HepG2 (cell line): ENCODE measurements around the gene STAP2. TPM values are rescaled to one million over a fixed set of nuclear protein-coding genes. Genes with fewer than 3 reads are reported as not detected.

Experiments
- ATF7-NPFF ChIP-seq: sonication (generic); formaldehyde crosslinking; IDR thresholded peaks from 2 replicates; pipeline ENCODE4 v1.8.1; 2023; ENCODE audit warnings: mild to moderate bottlenecking, low read depth, missing genetic modification reagents, moderate library complexity
- HMG20A ChIP-seq: IDR thresholded peaks from 2 replicates; pipeline ENCODE4 v1.6.1; 2016; ENCODE audit warnings: borderline replicate concordance
- NRL ChIP-seq: sonication (generic); formaldehyde crosslinking; IDR thresholded peaks from 2 replicates; pipeline ENCODE4 v1.5.0; 2020; ENCODE audit warnings: missing genetic modification reagents, mild to moderate bottlenecking, moderate library complexity, borderline replicate concordance
- PAX8 ChIP-seq: sonication (generic); formaldehyde crosslinking; IDR thresholded peaks from 2 replicates; pipeline ENCODE4 v1.8.0; 2022; ENCODE audit warnings: mild to moderate bottlenecking, missing genetic modification reagents, borderline replicate concordance
- SP1 ChIP-seq, 2 experiments: fragments of 450-650 bp in 1 of 2; sonication (generic) in 1 of 2; formaldehyde crosslinking in 1 of 2; IDR thresholded peaks; 2 replicates each; pipeline versions ENCODE4 v1.4.0 to v1.6.1; 2016 to 2020; ENCODE audit warnings: missing genetic modification reagents in 1 of 2
- ZEB1 ChIP-seq: IDR thresholded peaks from 2 replicates; pipeline ENCODE4 v1.6.1; 2012; ENCODE audit warnings: mild to moderate bottlenecking, low read depth, inconsistent platforms; ENCODE audit not compliant: insufficient replicate concordance
- ZFYVE20 ChIP-seq: sonication (generic); formaldehyde crosslinking; IDR thresholded peaks from 2 replicates; pipeline ENCODE4 v1.8.0; 2023; ENCODE audit warnings: low read depth, mild to moderate bottlenecking, moderate library complexity, missing genetic modification reagents, borderline replicate concordance
- ZNF20 ChIP-seq: sonication (generic); formaldehyde crosslinking; IDR thresholded peaks from 2 replicates; pipeline ENCODE4 v1.4.0; 2020; ENCODE audit warnings: mild to moderate bottlenecking, moderate library complexity, missing genetic modification reagents
- ZNF205 ChIP-seq: IDR thresholded peaks from 2 replicates; pipeline ENCODE4 v1.6.1; 2018; ENCODE audit warnings: missing biosample characterization, missing genetic modification reagents
- ZNF292 ChIP-seq: sonication (generic); formaldehyde crosslinking; IDR thresholded peaks from 2 replicates; pipeline ENCODE4 v1.8.1; 2022; ENCODE audit warnings: mild to moderate bottlenecking, low read depth, missing genetic modification reagents, borderline replicate concordance
- ZNF431 ChIP-seq: sonication (generic); formaldehyde crosslinking; IDR thresholded peaks from 2 replicates; pipeline ENCODE4 v1.9.0; 2022; ENCODE audit warnings: missing genetic modification reagents, low read depth, mild to moderate bottlenecking, borderline replicate concordance
- ZNF496 ChIP-seq: sonication (generic); formaldehyde crosslinking; IDR thresholded peaks from 2 replicates; pipeline ENCODE4 v1.8.1; 2023; ENCODE audit warnings: mild to moderate bottlenecking, moderate library complexity, missing genetic modification reagents; ENCODE audit not compliant: insufficient replicate concordance
- ZNF737 ChIP-seq: sonication (generic); formaldehyde crosslinking; IDR thresholded peaks from 2 replicates; pipeline ENCODE4 v1.5.0; 2020; ENCODE audit warnings: missing genetic modification reagents, mild to moderate bottlenecking, borderline replicate concordance
- ZSCAN9 ChIP-seq: IDR thresholded peaks from 2 replicates; pipeline ENCODE4 v1.6.1; 2016; ENCODE audit warnings: borderline replicate concordance
- polyA plus RNA-seq, 8 experiments: library from polyadenylated mRNA; depleted of rRNA in 3 of 8; stranded (reverse) in 7 of 8; unstranded in 1 of 8; fragments of >200 nt; fragmentation: Illumina TruSeq in 4 of 8; extraction: Trizol in 4 of 8; gene quantifications; 2 replicates each; pipeline versions ENCODE4 v1.2.1 to v1.2.3, GENCODE V29; 2011 to 2016; ENCODE audit warnings: low read depth in 4 of 8, missing spikeins in 1 of 8, mixed read lengths in 1 of 8; ENCODE audit not compliant: insufficient read depth in 1 of 8
- total RNA-seq, 5 experiments: library from RNA; depleted of rRNA; stranded (reverse); fragments of >200 nt; fragmentation: Illumina TruSeq; extraction: Trizol; gene quantifications; 2 replicates each; pipeline ENCODE4 v1.2.3, GENCODE V29; 2016; ENCODE audit warnings: low read depth in 1 of 5
- TF ChIP-seq, protein P1 (sequence below): sonication (generic); formaldehyde crosslinking; IDR thresholded peaks from 2 replicates; pipeline ENCODE4 v1.4.0; 2020; ENCODE audit warnings: mild to moderate bottlenecking, missing genetic modification reagents
- TF ChIP-seq, protein P2 (sequence below): sonication (generic); formaldehyde crosslinking; IDR thresholded peaks from 2 replicates; pipeline ENCODE4 v1.4.0; 2020; ENCODE audit warnings: missing genetic modification reagents
- TF ChIP-seq, protein P3 (sequence below): sonication (generic); formaldehyde crosslinking; IDR thresholded peaks from 2 replicates; pipeline ENCODE4 v1.5.0; 2020; ENCODE audit warnings: mild to moderate bottlenecking, missing genetic modification reagents, borderline replicate concordance

The STAP2 gene
- total and polyA plus RNA-seq, 2 of the 13 experiments (the other 11 are each of a cell fraction or from before 2014, with no cell fraction given), result 39.0 to 43.7 TPM

DNA sequence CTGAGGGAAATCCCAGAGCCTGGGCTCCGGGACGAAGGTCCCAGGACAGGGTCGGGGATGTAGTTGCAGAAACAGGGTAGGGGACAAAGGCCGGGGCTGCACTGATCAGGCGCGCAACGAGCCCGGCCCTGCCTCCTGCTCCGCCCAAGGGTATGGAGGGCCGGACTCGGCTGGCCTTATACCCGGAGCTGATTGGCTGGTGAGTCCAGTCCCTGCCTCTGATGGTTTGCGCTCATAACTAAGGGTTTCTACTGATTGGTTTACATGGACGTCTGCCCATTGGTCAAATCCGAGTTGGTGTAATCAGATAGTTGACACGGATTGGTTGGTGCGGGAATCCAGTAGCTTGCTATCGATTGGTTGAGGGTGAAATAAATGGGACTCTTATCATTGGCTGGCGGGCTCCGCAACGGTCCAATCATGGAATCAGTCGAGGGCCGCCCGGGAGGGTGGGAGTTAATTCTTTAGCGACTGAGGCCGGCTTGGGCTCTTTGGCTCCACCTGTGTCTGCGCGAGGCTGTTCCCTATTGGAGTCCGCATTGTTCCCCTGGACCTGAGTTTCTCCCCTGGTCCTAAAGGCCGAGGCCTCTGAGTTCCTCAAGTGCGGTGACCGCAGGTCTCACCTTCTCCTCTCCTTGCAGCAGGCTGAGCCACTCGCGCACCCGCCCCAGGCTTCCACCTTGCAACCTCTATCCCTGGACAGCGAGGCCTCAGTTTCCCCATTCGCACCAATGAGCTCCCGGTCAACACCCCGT is 4.2 kb upstream of the STAP2 start (continued):
- no peak for TF ChIP-seq ZNF20 (CRISPR knock-in tag)
- TF ChIP-seq ATF7-NPFF, result no peak
- no peak for TF ChIP-seq ZEB1
- 0 out of 2 replicates have a peak, but pooled peaks have one; percentile 61 for TF ChIP-seq ZNF737 (CRISPR knock-in tag)
- TF ChIP-seq ZNF431, result 0 out of 2 replicates have a peak, but pooled peaks have one; percentile 36
- peak; percentile 3; the same call in 1 of the 2 replicates for TF ChIP-seq ZSCAN9 (CRISPR knock-in tag)
- TF ChIP-seq, protein P1, sequence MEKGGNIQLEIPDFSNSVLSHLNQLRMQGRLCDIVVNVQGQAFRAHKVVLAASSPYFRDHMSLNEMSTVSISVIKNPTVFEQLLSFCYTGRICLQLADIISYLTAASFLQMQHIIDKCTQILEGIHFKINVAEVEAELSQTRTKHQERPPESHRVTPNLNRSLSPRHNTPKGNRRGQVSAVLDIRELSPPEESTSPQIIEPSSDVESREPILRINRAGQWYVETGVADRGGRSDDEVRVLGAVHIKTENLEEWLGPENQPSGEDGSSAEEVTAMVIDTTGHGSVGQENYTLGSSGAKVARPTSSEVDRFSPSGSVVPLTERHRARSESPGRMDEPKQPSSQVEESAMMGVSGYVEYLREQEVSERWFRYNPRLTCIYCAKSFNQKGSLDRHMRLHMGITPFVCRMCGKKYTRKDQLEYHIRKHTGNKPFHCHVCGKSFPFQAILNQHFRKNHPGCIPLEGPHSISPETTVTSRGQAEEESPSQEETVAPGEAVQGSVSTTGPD (CRISPR knock-in tag), result no peak
- TF ChIP-seq ZFYVE20 (CRISPR knock-in tag), result no peak
- TF ChIP-seq, protein P2, sequence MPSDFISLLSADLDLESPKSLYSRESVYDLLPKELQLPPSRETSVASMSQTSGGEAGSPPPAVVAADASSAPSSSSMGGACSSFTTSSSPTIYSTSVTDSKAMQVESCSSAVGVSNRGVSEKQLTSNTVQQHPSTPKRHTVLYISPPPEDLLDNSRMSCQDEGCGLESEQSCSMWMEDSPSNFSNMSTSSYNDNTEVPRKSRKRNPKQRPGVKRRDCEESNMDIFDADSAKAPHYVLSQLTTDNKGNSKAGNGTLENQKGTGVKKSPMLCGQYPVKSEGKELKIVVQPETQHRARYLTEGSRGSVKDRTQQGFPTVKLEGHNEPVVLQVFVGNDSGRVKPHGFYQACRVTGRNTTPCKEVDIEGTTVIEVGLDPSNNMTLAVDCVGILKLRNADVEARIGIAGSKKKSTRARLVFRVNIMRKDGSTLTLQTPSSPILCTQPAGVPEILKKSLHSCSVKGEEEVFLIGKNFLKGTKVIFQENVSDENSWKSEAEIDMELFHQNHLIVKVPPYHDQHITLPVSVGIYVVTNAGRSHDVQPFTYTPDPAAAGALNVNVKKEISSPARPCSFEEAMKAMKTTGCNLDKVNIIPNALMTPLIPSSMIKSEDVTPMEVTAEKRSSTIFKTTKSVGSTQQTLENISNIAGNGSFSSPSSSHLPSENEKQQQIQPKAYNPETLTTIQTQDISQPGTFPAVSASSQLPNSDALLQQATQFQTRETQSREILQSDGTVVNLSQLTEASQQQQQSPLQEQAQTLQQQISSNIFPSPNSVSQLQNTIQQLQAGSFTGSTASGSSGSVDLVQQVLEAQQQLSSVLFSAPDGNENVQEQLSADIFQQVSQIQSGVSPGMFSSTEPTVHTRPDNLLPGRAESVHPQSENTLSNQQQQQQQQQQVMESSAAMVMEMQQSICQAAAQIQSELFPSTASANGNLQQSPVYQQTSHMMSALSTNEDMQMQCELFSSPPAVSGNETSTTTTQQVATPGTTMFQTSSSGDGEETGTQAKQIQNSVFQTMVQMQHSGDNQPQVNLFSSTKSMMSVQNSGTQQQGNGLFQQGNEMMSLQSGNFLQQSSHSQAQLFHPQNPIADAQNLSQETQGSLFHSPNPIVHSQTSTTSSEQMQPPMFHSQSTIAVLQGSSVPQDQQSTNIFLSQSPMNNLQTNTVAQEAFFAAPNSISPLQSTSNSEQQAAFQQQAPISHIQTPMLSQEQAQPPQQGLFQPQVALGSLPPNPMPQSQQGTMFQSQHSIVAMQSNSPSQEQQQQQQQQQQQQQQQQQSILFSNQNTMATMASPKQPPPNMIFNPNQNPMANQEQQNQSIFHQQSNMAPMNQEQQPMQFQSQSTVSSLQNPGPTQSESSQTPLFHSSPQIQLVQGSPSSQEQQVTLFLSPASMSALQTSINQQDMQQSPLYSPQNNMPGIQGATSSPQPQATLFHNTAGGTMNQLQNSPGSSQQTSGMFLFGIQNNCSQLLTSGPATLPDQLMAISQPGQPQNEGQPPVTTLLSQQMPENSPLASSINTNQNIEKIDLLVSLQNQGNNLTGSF (CRISPR knock-in tag), result 0 out of 2 replicates have a peak, but pooled peaks have one; percentile 32
- no peak for TF ChIP-seq ZNF292 (CRISPR knock-in tag)
- no peak for TF ChIP-seq ZNF496 (CRISPR knock-in tag)
- no peak for TF ChIP-seq NRL (CRISPR knock-in tag)
- TF ChIP-seq PAX8 (CRISPR knock-in tag), result no peak
- TF ChIP-seq ZNF205 (CRISPR knock-in tag), result peak; percentile 46; the same call in 1 of the 2 replicates
- no peak for TF ChIP-seq HMG20A
- TF ChIP-seq, protein P3, sequence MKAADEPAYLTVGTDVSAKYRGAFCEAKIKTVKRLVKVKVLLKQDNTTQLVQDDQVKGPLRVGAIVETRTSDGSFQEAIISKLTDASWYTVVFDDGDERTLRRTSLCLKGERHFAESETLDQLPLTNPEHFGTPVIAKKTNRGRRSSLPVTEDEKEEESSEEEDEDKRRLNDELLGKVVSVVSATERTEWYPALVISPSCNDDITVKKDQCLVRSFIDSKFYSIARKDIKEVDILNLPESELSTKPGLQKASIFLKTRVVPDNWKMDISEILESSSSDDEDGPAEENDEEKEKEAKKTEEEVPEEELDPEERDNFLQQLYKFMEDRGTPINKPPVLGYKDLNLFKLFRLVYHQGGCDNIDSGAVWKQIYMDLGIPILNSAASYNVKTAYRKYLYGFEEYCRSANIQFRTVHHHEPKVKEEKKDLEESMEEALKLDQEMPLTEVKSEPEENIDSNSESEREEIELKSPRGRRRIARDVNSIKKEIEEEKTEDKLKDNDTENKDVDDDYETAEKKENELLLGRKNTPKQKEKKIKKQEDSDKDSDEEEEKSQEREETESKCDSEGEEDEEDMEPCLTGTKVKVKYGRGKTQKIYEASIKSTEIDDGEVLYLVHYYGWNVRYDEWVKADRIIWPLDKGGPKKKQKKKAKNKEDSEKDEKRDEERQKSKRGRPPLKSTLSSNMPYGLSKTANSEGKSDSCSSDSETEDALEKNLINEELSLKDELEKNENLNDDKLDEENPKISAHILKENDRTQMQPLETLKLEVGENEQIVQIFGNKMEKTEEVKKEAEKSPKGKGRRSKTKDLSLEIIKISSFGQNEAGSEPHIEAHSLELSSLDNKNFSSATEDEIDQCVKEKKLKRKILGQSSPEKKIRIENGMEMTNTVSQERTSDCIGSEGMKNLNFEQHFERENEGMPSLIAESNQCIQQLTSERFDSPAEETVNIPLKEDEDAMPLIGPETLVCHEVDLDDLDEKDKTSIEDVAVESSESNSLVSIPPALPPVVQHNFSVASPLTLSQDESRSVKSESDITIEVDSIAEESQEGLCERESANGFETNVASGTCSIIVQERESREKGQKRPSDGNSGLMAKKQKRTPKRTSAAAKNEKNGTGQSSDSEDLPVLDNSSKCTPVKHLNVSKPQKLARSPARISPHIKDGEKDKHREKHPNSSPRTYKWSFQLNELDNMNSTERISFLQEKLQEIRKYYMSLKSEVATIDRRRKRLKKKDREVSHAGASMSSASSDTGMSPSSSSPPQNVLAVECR (CRISPR knock-in tag), result peak; percentile 86
- no peak for TF ChIP-seq SP1 (IDR thresholded peaks at IDR 0.05)
- peak; percentile 50; the same call in 1 of the 2 replicates for TF ChIP-seq SP1 (CRISPR knock-in tag; IDR thresholded peaks at IDR 0.05)
